GM12878 (cell line): ENCODE measurements around the gene CS.
"Not testable (repeated sequence)": the region's sequence is repeated elsewhere in the genome, so short reads cannot be mapped to it uniquely, and the experiment has no call there.

Source experiments
- ATF3 ChIP-seq: IDR thresholded peaks from 2 replicates; pipeline ENCODE4 v1.6.1; 2011; ENCODE audit warnings: low read depth, mild to moderate bottlenecking, low read length, moderate library complexity, borderline replicate concordance; ENCODE audit errors: extremely low read depth
- CTCF ChIP-seq, 3 experiments: IDR thresholded peaks in 2 of 3; conservative IDR thresholded peaks in 1 of 3; 2 replicates each; pipeline ENCODE4 v1.5.1; 2011; ENCODE audit warnings: low read depth in 3 of 3, low read length in 3 of 3, mild to moderate bottlenecking in 3 of 3, control low read depth in 2 of 3, moderate library complexity in 2 of 3, inconsistent platforms in 1 of 3, mixed read lengths in 1 of 3; ENCODE audit not compliant: control insufficient read depth in 2 of 3, insufficient read depth in 1 of 3; ENCODE audit errors: extremely low read depth in 1 of 3
- CUX1 ChIP-seq: IDR thresholded peaks from 2 replicates; pipeline ENCODE4 v1.6.1; 2012; ENCODE audit warnings: improper control_type of control experiment, low read depth, low read length; ENCODE audit not compliant: insufficient replicate concordance
- E2F4 ChIP-seq: IDR thresholded peaks from 2 replicates; pipeline ENCODE4 v1.6.1; 2012; ENCODE audit warnings: low read depth, low read length, improper control_type of control experiment
- EGR1 ChIP-seq, 2 experiments: IDR thresholded peaks; 1 replicate in 1 of 2; 2 replicates in 1 of 2; pipeline ENCODE4 v1.6.1; 2011 to 2012; ENCODE audit warnings: low read depth in 2 of 2, low read length in 2 of 2, borderline replicate concordance in 1 of 2, mild to moderate bottlenecking in 1 of 2, moderate library complexity in 1 of 2
- EP300 ChIP-seq, 2 experiments: fragments of 150-350 bp in 1 of 2; IDR thresholded peaks; 2 replicates each; pipeline ENCODE4 v1.6.1; 2011 to 2012; ENCODE audit warnings: low read depth in 2 of 2, low read length in 2 of 2, borderline replicate concordance in 1 of 2, improper control_type of control experiment in 1 of 2, inconsistent platforms in 1 of 2; ENCODE audit not compliant: control insufficient read depth in 1 of 2
- EZH2 ChIP-seq: IDR thresholded peaks from 2 replicates; pipeline ENCODE4 v1.6.1; 2012; ENCODE audit warnings: low read depth, mild to moderate bottlenecking, control low read depth, inconsistent platforms, low read length, borderline replicate concordance; ENCODE audit not compliant: control insufficient read depth
- JUND ChIP-seq: IDR thresholded peaks from 2 replicates; pipeline ENCODE4 v1.6.1; 2012; ENCODE audit warnings: low read depth, mild to moderate bottlenecking, low read length, improper control_type of control experiment, moderate library complexity
- KAT2A ChIP-seq: conservative IDR thresholded peaks from 2 replicates; pipeline ENCODE4 v1.6.1; 2011; ENCODE audit warnings: low read depth, low read length; ENCODE audit not compliant: control insufficient read depth
- MYB ChIP-seq: fragments of 150-350 bp; IDR thresholded peaks from 2 replicates; pipeline ENCODE4 v1.6.1; 2014; ENCODE audit warnings: mild to moderate bottlenecking, low read depth, low read length, borderline replicate concordance
- POLR2A ChIP-seq: IDR thresholded peaks from 2 replicates; pipeline ENCODE4 v1.6.1; 2011; ENCODE audit warnings: low read depth, mild to moderate bottlenecking, low read length
- SP1 ChIP-seq: IDR thresholded peaks from one replicate; pipeline ENCODE4 v1.6.1; 2011; ENCODE audit warnings: low read depth, low read length
- STAT1 ChIP-seq: fragments of 450-650 bp; conservative IDR thresholded peaks from 2 replicates; pipeline ENCODE4 v1.6.1; 2014; ENCODE audit warnings: antibody characterized with exemption, mild to moderate bottlenecking
- TAF1 ChIP-seq: IDR thresholded peaks from 2 replicates; pipeline ENCODE4 v1.6.1; 2011; ENCODE audit warnings: mild to moderate bottlenecking, low read depth, low read length, borderline replicate concordance

GRCh38 chr12:56342290-56342689 lies 42.2 kb upstream of the CS start:
- not testable (repeated sequence) for TF ChIP-seq TAF1; EP300 (IDR thresholded peaks at IDR 0.05; ENCODE audit: borderline replicate concordance in 1 of 2, control insufficient read depth in 1 of 2, low read depth in 2 of 2, low read length in 2 of 2); KAT2A; SP1; JUND; CTCF (IDR thresholded peaks at IDR 0.05 in 2 of 3, conservative IDR thresholded peaks at IDR 0.05 in 1 of 3; ENCODE audit: control insufficient read depth in 2 of 3, extremely low read depth in 1 of 3, insufficient read depth in 1 of 3, low read depth in 3 of 3, low read length in 3 of 3); E2F4; EZH2; STAT1; MYB; POLR2A; CUX1; EGR1 (IDR thresholded peaks at IDR 0.05; ENCODE audit: borderline replicate concordance in 1 of 2, low read depth in 2 of 2, low read length in 2 of 2); ATF3
